Stimulated activated CD4-positive, alpha-beta T cell treated with anti-CD3 and anti-CD28 coated beads, Interleukin-4, amount 100 ng/mL, for 4 hours (primary cell): Measurements from ENCODE around the gene PGAP3.
"Not testable (repeated sequence)": the region's sequence is repeated elsewhere in the genome, so short reads cannot be mapped to it uniquely, and the experiment has no call there.

Source experiments
- DNase-seq, 2 experiments: peaks; one replicate each; pipeline ENCODE4 v3.0.0-alpha.2; 2020

The PGAP3 gene

GRCh38 chr17:39687546-39688474 is at the start of gene PGAP3:
Gene PGAP3, minus strand, starts transcription at chr17:39688057. Its CDS starts 43 bp downstream, at chr17:39688014.
- DNase-seq, result peak; percentile 79 to 83

GRCh38 chr17:39737206-39737759 is 49.4 kb upstream of the PGAP3 start:
- DNase-seq, result no peak

GRCh38 chr17:39736319-39737165 is 48.7 kb upstream of the PGAP3 start:
- DNase-seq, result no peak

- DNase-seq, result no peak
Measured at GRCh38 chr17:39735882-39736281, 48.0 kb upstream of the PGAP3 start.

GRCh38 chr17:39732586-39732985 is 44.7 kb upstream of the PGAP3 start:
- DNase-seq, result no peak

- DNase-seq, result peak; percentile 85 to 96
Measured at GRCh38 chr17:39730095-39730921, 42.5 kb upstream of the PGAP3 start, which contains the start of gene MIEN1. Gene MIEN1, minus strand, starts transcription at chr17:39730532. Its CDS starts 37 bp downstream, at chr17:39730495.

GRCh38 chr17:39729280-39729851 is 41.5 kb upstream of the PGAP3 start:
- no peak for DNase-seq

- DNase-seq, result no peak
Measured at GRCh38 chr17:39727556-39727955, 39.7 kb upstream of the PGAP3 start.

GRCh38 chr17:39726617-39727016 is 38.8 kb upstream of the PGAP3 start:
- no peak for DNase-seq

- not testable (repeated sequence) for DNase-seq
Measured at GRCh38 chr17:39725923-39726322, 38.1 kb upstream of the PGAP3 start.

- no peak for DNase-seq
Measured at GRCh38 chr17:39724731-39725130, 36.9 kb upstream of the PGAP3 start.

GRCh38 chr17:39722965-39723848 is 35.4 kb upstream of the PGAP3 start:
- no peak for DNase-seq

- no peak for DNase-seq
Measured at GRCh38 chr17:39722104-39722503, 34.2 kb upstream of the PGAP3 start.

GRCh38 chr17:39719563-39720355 is 31.9 kb upstream of the PGAP3 start:
- DNase-seq, result no peak

GRCh38 chr17:39717660-39718059 is 29.8 kb upstream of the PGAP3 start:
- no peak for DNase-seq

- no peak for DNase-seq
Measured at GRCh38 chr17:39716879-39717536, 29.2 kb upstream of the PGAP3 start.

- DNase-seq, result no peak
Measured at GRCh38 chr17:39716073-39716818, 28.4 kb upstream of the PGAP3 start.

- no peak for DNase-seq
Measured at GRCh38 chr17:39715375-39716072, 27.7 kb upstream of the PGAP3 start.
